Stomach (tissue), 4 donors: ENCODE results near the gene PCDH9.

Source experiments
- EP300 ChIP-seq: sonication (generic); formaldehyde crosslinking; IDR thresholded peaks from one replicate; pipeline ENCODE4 v1.6.1; 2017; ENCODE audit warnings: antibody characterized with exemption
- POLR2A ChIP-seq, 4 donors: fragments of 450-650 bp; IDR thresholded peaks; one replicate each; pipeline ENCODE4 v1.6.1; 2016; ENCODE audit warnings: antibody characterized with exemption in 4 of 4, control low read depth in 2 of 4, mild to moderate bottlenecking in 1 of 4, moderate library complexity in 1 of 4
- POLR2AphosphoS5 ChIP-seq, 3 donors: sonication (generic); formaldehyde crosslinking; IDR thresholded peaks; one replicate each; pipeline ENCODE4 v1.6.1; 2016; ENCODE audit warnings: antibody characterized with exemption in 3 of 3
- TF ChIP-seq, protein P1 (sequence below), 7 experiments: fragments of 450-650 bp in 4 of 7; fragments of 200-600 bp in 3 of 7; sonication (generic) in 3 of 7; IDR thresholded peaks; one replicate each; pipeline ENCODE4 v1.5.1; 2016 to 2019; ENCODE audit warnings: antibody characterized with exemption in 7 of 7, control low read depth in 2 of 7, mild to moderate bottlenecking in 1 of 7

DNA sequence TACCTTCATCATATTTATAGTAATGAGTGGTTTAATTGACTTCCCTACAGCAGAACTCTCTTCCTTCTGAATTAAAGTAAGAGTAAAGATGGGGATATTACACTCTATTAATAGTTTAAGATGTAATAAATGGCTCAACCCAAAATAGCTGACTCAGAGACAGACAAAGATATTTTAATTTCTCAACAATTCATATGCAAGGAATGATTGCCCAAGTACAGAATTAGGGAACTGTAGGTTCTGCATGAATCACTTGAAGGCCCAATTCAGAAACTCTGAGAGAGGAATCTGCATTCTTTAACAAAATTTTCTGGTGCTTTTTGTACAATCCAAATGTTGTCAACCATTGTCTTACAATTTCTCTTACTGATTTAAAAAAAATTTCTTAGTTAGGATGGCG is 42.9 kb upstream of the PCDH9 start:
- TF ChIP-seq POLR2A (IDR thresholded peaks at IDR 0.05) (no peak), POLR2AphosphoS5 (IDR thresholded peaks at IDR 0.05) (no peak), EP300 (no peak)
- TF ChIP-seq, protein P1, sequence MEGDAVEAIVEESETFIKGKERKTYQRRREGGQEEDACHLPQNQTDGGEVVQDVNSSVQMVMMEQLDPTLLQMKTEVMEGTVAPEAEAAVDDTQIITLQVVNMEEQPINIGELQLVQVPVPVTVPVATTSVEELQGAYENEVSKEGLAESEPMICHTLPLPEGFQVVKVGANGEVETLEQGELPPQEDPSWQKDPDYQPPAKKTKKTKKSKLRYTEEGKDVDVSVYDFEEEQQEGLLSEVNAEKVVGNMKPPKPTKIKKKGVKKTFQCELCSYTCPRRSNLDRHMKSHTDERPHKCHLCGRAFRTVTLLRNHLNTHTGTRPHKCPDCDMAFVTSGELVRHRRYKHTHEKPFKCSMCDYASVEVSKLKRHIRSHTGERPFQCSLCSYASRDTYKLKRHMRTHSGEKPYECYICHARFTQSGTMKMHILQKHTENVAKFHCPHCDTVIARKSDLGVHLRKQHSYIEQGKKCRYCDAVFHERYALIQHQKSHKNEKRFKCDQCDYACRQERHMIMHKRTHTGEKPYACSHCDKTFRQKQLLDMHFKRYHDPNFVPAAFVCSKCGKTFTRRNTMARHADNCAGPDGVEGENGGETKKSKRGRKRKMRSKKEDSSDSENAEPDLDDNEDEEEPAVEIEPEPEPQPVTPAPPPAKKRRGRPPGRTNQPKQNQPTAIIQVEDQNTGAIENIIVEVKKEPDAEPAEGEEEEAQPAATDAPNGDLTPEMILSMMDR (IDR thresholded peaks at IDR 0.05), result no peak
